Measurements from ENCODE around the gene RASGRF2.
"Not testable (repeated sequence)": the region's sequence is repeated elsewhere in the genome, so short reads cannot be mapped to it uniquely, and the experiment has no call there.

The RASGRF2 gene

GRCh38 chr5:81247441-81247972 is 287.3 kb downstream of the RASGRF2 start:
- no peak for DNase-seq

GRCh38 chr5:81249240-81249639 is 289.1 kb downstream of the RASGRF2 start:
- DNase-seq: no peak

GRCh38 chr5:81250004-81250403 is 289.8 kb downstream of the RASGRF2 start:
- DNase-seq: no peak

- DNase-seq: no peak
Observed at GRCh38 chr5:81251922-81252321, 291.8 kb downstream of the RASGRF2 start.

- no peak for DNase-seq
Observed at GRCh38 chr5:81252904-81253303, 292.7 kb downstream of the RASGRF2 start.

GRCh38 chr5:81253875-81254274 is 293.7 kb downstream of the RASGRF2 start:
- no peak for DNase-seq

- DNase-seq: no peak
Observed at GRCh38 chr5:81254886-81255559, 294.9 kb downstream of the RASGRF2 start.

GRCh38 chr5:81256766-81257165 is 296.6 kb downstream of the RASGRF2 start:
- no peak for DNase-seq

- DNase-seq: not testable (repeated sequence)
Observed at GRCh38 chr5:81262796-81263195, 302.6 kb downstream of the RASGRF2 start.

GRCh38 chr5:81265101-81265500 is 304.9 kb downstream of the RASGRF2 start:
- DNase-seq: no peak

GRCh38 chr5:81268521-81269196 is 308.5 kb downstream of the RASGRF2 start:
- DNase-seq: no peak

- no peak for DNase-seq
Observed at GRCh38 chr5:81269751-81270393, 309.7 kb downstream of the RASGRF2 start.

- not testable (repeated sequence) for DNase-seq
Observed at GRCh38 chr5:81270394-81271027, 310.3 kb downstream of the RASGRF2 start.

All from NCI-H2107 (cell line).